GM19372 (cell line): ENCODE results near the gene CLTB.
"Not testable (repeated sequence)": the region's sequence is repeated elsewhere in the genome, so short reads cannot be mapped to it uniquely, and the experiment has no call there.

Experiments
- ATAC-seq: cut with Tn5 transposase; IDR thresholded peaks from one replicate; pipeline ENCODE4 v1.9.1; 2021; ENCODE audit warnings: mild to moderate bottlenecking, low read depth, moderate library complexity; ENCODE audit not compliant: unreplicated experiment

CLTB gene

GRCh38 chr5:176429972-176430371, 13.6 kb upstream of the CLTB start:
- no peak for ATAC-seq

GRCh38 chr5:176427971-176428370, 11.6 kb upstream of the CLTB start:
- ATAC-seq = no peak

GRCh38 chr5:176426876-176427275, 10.5 kb upstream of the CLTB start:
- no peak for ATAC-seq

- no peak for ATAC-seq
These were observed 9.5 kb upstream of the CLTB start for GRCh38 chr5:176425791-176426190.

- ATAC-seq = no peak
These were observed 8.8 kb upstream of the CLTB start for GRCh38 chr5:176425138-176425537.

GRCh38 chr5:176424181-176424580, 7.8 kb upstream of the CLTB start:
- no peak for ATAC-seq

- no peak for ATAC-seq
These were observed 4.7 kb upstream of the CLTB start for GRCh38 chr5:176420972-176421544.

GRCh38 chr5:176420086-176420485, 3.7 kb upstream of the CLTB start:
- no peak for ATAC-seq

- no peak for ATAC-seq
These were observed 1.9 kb upstream of the CLTB start for GRCh38 chr5:176418251-176418650.

GRCh38 chr5:176416965-176417364, 626 bp upstream of the CLTB start:
- no peak for ATAC-seq

GRCh38 chr5:176415240-176415951, 943 bp downstream of the CLTB start:
- no peak for ATAC-seq

GRCh38 chr5:176414704-176415103, 1.6 kb downstream of the CLTB start:
- ATAC-seq = no peak

- ATAC-seq = no peak
These were observed 2.6 kb downstream of the CLTB start for GRCh38 chr5:176413709-176414191.

- no peak for ATAC-seq
These were observed 3.1 kb downstream of the CLTB start for GRCh38 chr5:176413255-176413565.

- no peak for ATAC-seq
These were observed 3.7 kb downstream of the CLTB start for GRCh38 chr5:176412517-176413254.

GRCh38 chr5:176410486-176411180, 5.7 kb downstream of the CLTB start:
- no peak for ATAC-seq

GRCh38 chr5:176409765-176410164, 6.6 kb downstream of the CLTB start:
- no peak for ATAC-seq

GRCh38 chr5:176408590-176408989, 7.7 kb downstream of the CLTB start:
- no peak for ATAC-seq

GRCh38 chr5:176408252-176408573, 8.1 kb downstream of the CLTB start:
- not testable (repeated sequence) for ATAC-seq

GRCh38 chr5:176407456-176408251, 8.7 kb downstream of the CLTB start:
- no peak for ATAC-seq
